ENCODE measurements around the gene APBB3.

- TF ChIP-seq EZH2 (IDR thresholded peaks at IDR 0.05; ENCODE audit: insufficient read depth, poor library complexity, severe bottlenecking) (no peak), EZH2phosphoT487 (IDR thresholded peaks at IDR 0.05; ENCODE audit: insufficient read depth, low read depth) (no peak)
Observed at GRCh38 chr5:140544986-140545385, 19.4 kb downstream of the APBB3 start.
